ENCODE data around the gene SOST.

The SOST gene

DNA sequence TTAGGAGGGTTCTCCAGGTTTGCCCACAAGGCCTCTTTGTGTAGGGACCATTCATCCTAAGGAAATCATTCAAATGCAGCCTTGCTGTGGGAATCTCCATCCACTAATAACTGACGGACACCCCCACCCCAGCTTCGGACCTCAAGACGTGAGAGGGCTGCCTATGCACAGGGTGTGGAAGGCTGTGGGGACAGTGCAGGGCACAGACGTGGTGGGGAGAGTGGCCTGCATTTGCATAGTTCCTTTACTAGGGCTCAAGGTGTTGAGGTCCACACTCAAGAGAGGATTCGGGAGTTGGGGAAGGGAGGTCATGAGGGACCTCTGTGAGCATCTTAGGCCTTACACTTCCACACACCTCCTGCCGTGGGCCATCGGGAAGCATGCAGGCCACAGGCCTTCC, 10.4 kb upstream of the SOST start:
- no peak overlapping the region for H3K9ac ChIP-seq (ENCODE audit: low read length)
- no peak overlapping the region for H3K27ac ChIP-seq (ENCODE audit: low read length, poor library complexity, severe bottlenecking)
- H2BK5ac ChIP-seq (ENCODE audit: low read depth, low read length, poor library complexity, severe bottlenecking), result no peak overlapping the region
- no peak overlapping the region for H4K8ac ChIP-seq (ENCODE audit: low read length)
- H3K36me3 ChIP-seq (ENCODE audit: control insufficient read depth in 1 of 2, insufficient read depth in 2 of 2, low read depth in 1 of 2, low read length in 2 of 2), result peaks cover 55 to 68% of the 10 kb centered on the region in 2 experiments
- no peak overlapping the region for H2AFZ ChIP-seq (ENCODE audit: low read depth, low read length)
- no peak overlapping the region for H2BK12ac ChIP-seq (ENCODE audit: low read length in 2 of 2)
- no peak for DNase-seq
- H2BK120ac ChIP-seq (ENCODE audit: low read depth, low read length), result no peak overlapping the region
- no peaks in the 10 kb centered on the region for H3K27me3 ChIP-seq (ENCODE audit: control insufficient read depth in 1 of 2, insufficient read depth in 1 of 2, low read length in 2 of 2)
- H2BK15ac ChIP-seq (ENCODE audit: low read depth, poor library complexity, severe bottlenecking), result no peak overlapping the region
- no peak overlapping the region for H4K91ac ChIP-seq (ENCODE audit: low read length)
- H3K79me1 ChIP-seq (replicated peaks; ENCODE audit: low read length, poor library complexity, severe bottlenecking), result peaks cover 20% of the 10 kb centered on the region
- no peaks in the 10 kb centered on the region for H3K9me3 ChIP-seq (ENCODE audit: control insufficient read depth, low read length)
- H3K18ac ChIP-seq (ENCODE audit: low read depth in 1 of 2, low read length in 2 of 2), result no peak overlapping the region
- no peak overlapping the region for H3K23ac ChIP-seq (ENCODE audit: low read length in 2 of 2)
- no peak overlapping the region for H3K4ac ChIP-seq (ENCODE audit: low read depth in 1 of 2, low read length in 2 of 2)
- 95% methylated on average over 7 of the region's 7 CpGs for WGBS
- no peak overlapping the region for H2AK5ac ChIP-seq (ENCODE audit: low read length, severe bottlenecking)
- no peak overlapping the region for H3K14ac ChIP-seq (ENCODE audit: low read length in 2 of 2)
- no peak overlapping the region for H3K4me2 ChIP-seq (ENCODE audit: low read length, poor library complexity, severe bottlenecking)
- peaks cover 3% of the 10 kb centered on the region for H3K4me1 ChIP-seq (ENCODE audit: control insufficient read depth, insufficient read depth, low read depth, low read length)
- no peak overlapping the region for H3K4me3 ChIP-seq (ENCODE audit: insufficient read depth in 1 of 2, low read depth in 1 of 2, low read length in 2 of 2)

DNA sequence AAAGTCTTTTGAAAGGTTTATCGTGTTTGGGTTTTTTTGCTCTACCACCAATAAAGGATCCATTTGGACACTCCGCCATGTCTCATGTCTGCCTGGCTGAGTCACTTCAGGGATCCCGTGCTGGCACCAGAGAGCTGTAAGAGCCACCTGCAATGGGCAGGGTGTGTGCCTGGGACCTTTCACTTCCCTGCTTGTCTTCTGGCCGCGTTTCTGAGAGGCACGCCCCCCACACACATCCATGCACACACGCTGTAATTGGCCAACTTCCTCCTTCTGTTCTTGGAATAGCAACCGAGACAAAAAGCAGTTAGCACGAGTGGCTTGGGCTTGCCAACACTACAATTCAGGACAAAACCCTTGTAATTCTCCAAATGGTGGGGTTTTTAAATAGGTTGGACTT, 9.8 kb upstream of the SOST start:
- Histone ChIP-seq H2AK5ac (ENCODE audit: low read length, severe bottlenecking) (no peak overlapping the region), H4K91ac (ENCODE audit: low read length) (no peak overlapping the region), H3K27ac (ENCODE audit: low read length, poor library complexity, severe bottlenecking) (no peak overlapping the region), H3K4me2 (ENCODE audit: low read length, poor library complexity, severe bottlenecking) (no peak overlapping the region), H3K79me1 (replicated peaks; ENCODE audit: low read length, poor library complexity, severe bottlenecking) (peaks cover 17% of the 10 kb centered on the region), H3K9me3 (ENCODE audit: control insufficient read depth, low read length) (no peaks in the 10 kb centered on the region), H2BK15ac (ENCODE audit: low read depth, poor library complexity, severe bottlenecking) (no peak overlapping the region), H3K4me3 (ENCODE audit: insufficient read depth in 1 of 2, low read depth in 1 of 2, low read length in 2 of 2) (no peak overlapping the region), H3K27me3 (ENCODE audit: control insufficient read depth in 1 of 2, insufficient read depth in 1 of 2, low read length in 2 of 2) (no peaks in the 10 kb centered on the region), H3K14ac (ENCODE audit: low read length in 2 of 2) (no peak overlapping the region), H3K4ac (ENCODE audit: low read depth in 1 of 2, low read length in 2 of 2) (no peak overlapping the region), H2BK120ac (ENCODE audit: low read depth, low read length) (no peak overlapping the region), H2BK5ac (ENCODE audit: low read depth, low read length, poor library complexity, severe bottlenecking) (no peak overlapping the region), H4K8ac (ENCODE audit: low read length) (no peak overlapping the region), H3K9ac (ENCODE audit: low read length) (no peak overlapping the region), H2BK12ac (ENCODE audit: low read length in 2 of 2) (no peak overlapping the region), H3K23ac (ENCODE audit: low read length in 2 of 2) (no peak overlapping the region), H3K18ac (ENCODE audit: low read depth in 1 of 2, low read length in 2 of 2) (no peak overlapping the region), H3K4me1 (ENCODE audit: control insufficient read depth, insufficient read depth, low read depth, low read length) (peaks cover 3% of the 10 kb centered on the region), H3K36me3 (ENCODE audit: control insufficient read depth in 1 of 2, insufficient read depth in 2 of 2, low read depth in 1 of 2, low read length in 2 of 2) (peaks cover 50 to 64% of the 10 kb centered on the region in 2 experiments), H2AFZ (ENCODE audit: low read depth, low read length) (no peak overlapping the region)
- DNase-seq, result no peak
- 99% methylated on average over 9 of the region's 9 CpGs for WGBS

GRCh38 chr17:43767713-43768059, 9.1 kb upstream of the SOST start:
- H2BK15ac ChIP-seq (ENCODE audit: low read depth, poor library complexity, severe bottlenecking), result no peak overlapping the region
- no peak overlapping the region for H4K8ac ChIP-seq (ENCODE audit: low read length)
- H3K9ac ChIP-seq (ENCODE audit: low read length), result no peak overlapping the region
- no peak overlapping the region for H3K4me3 ChIP-seq (ENCODE audit: insufficient read depth in 1 of 2, low read depth in 1 of 2, low read length in 2 of 2)
- no peak overlapping the region for H3K23ac ChIP-seq (ENCODE audit: low read length in 2 of 2)
- H3K4me2 ChIP-seq (ENCODE audit: low read length, poor library complexity, severe bottlenecking), result no peak overlapping the region
- no peak overlapping the region for H3K4ac ChIP-seq (ENCODE audit: low read depth in 1 of 2, low read length in 2 of 2)
- H3K36me3 ChIP-seq (ENCODE audit: control insufficient read depth in 1 of 2, insufficient read depth in 2 of 2, low read depth in 1 of 2, low read length in 2 of 2), result peaks cover 43 to 57% of the 10 kb centered on the region in 2 experiments
- H3K79me1 ChIP-seq (replicated peaks; ENCODE audit: low read length, poor library complexity, severe bottlenecking), result peaks cover 10% of the 10 kb centered on the region
- H3K27ac ChIP-seq (ENCODE audit: low read length, poor library complexity, severe bottlenecking), result no peak overlapping the region
- no peaks in the 10 kb centered on the region for H3K27me3 ChIP-seq (ENCODE audit: control insufficient read depth in 1 of 2, insufficient read depth in 1 of 2, low read length in 2 of 2)
- H2AFZ ChIP-seq (ENCODE audit: low read depth, low read length), result no peak overlapping the region
- H3K18ac ChIP-seq (ENCODE audit: low read depth in 1 of 2, low read length in 2 of 2), result no peak overlapping the region
- no peaks in the 10 kb centered on the region for H3K9me3 ChIP-seq (ENCODE audit: control insufficient read depth, low read length)
- H3K4me1 ChIP-seq (ENCODE audit: control insufficient read depth, insufficient read depth, low read depth, low read length), result peaks cover 3% of the 10 kb centered on the region
- no peak for DNase-seq
- no peak overlapping the region for H4K91ac ChIP-seq (ENCODE audit: low read length)
- H2BK120ac ChIP-seq (ENCODE audit: low read depth, low read length), result no peak overlapping the region
- H2AK5ac ChIP-seq (ENCODE audit: low read length, severe bottlenecking), result no peak overlapping the region
- no peak overlapping the region for H3K14ac ChIP-seq (ENCODE audit: low read length in 2 of 2)
- 95% methylated on average over 1 of the region's 5 CpGs for WGBS
- no peak overlapping the region for H2BK5ac ChIP-seq (ENCODE audit: low read depth, low read length, poor library complexity, severe bottlenecking)
- no peak overlapping the region for H2BK12ac ChIP-seq (ENCODE audit: low read length in 2 of 2)

DNA sequence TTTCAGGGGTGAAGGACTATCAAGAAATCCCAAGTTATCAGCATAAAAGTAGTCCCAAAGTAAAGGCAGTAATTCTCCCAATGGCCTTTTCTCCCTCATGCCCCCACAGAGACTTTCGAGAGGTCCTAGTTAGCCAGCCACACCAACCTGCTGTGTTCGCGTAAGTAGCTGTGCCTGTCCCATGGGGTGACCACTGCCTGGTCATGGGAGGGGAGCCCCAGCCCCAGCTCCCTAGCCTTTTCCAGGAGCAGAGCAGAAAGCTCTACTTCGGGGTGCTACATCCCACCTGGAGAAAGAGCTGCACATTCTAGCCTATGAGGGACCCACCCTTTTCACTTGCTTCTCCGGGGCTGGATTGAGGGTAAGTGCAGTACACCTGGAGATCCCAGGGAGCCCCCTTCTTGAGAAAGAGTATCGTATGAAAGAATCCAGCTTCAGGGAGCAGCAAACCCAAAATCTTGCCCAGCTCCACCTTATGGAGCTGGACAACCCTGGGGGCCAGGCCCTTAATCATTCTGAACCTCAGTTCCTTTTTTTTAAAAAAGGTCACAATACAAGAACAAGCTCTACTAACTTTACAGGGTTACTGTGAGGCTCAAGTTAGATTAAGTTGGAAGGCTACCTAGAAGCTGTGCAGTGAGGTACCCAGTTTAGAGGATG, 8.6 kb upstream of the SOST start:
- Histone ChIP-seq H2AK5ac (ENCODE audit: low read length, severe bottlenecking) (no peak overlapping the region), H3K14ac (ENCODE audit: low read length in 2 of 2) (no peak overlapping the region), H3K4me3 (ENCODE audit: insufficient read depth in 1 of 2, low read depth in 1 of 2, low read length in 2 of 2) (no peak overlapping the region), H2BK12ac (ENCODE audit: low read length in 2 of 2) (no peak overlapping the region), H3K23ac (ENCODE audit: low read length in 2 of 2) (no peak overlapping the region), H3K36me3 (ENCODE audit: control insufficient read depth in 1 of 2, insufficient read depth in 2 of 2, low read depth in 1 of 2, low read length in 2 of 2) (peaks cover 38 to 52% of the 10 kb centered on the region in 2 experiments), H4K91ac (ENCODE audit: low read length) (no peak overlapping the region), H3K18ac (ENCODE audit: low read depth in 1 of 2, low read length in 2 of 2) (no peak overlapping the region), H2BK15ac (ENCODE audit: low read depth, poor library complexity, severe bottlenecking) (no peak overlapping the region), H2AFZ (ENCODE audit: low read depth, low read length) (no peak overlapping the region), H3K4ac (ENCODE audit: low read depth in 1 of 2, low read length in 2 of 2) (no peak overlapping the region), H3K9me3 (ENCODE audit: control insufficient read depth, low read length) (no peaks in the 10 kb centered on the region), H3K27me3 (ENCODE audit: control insufficient read depth in 1 of 2, insufficient read depth in 1 of 2, low read length in 2 of 2) (no peaks in the 10 kb centered on the region), H3K79me1 (replicated peaks; ENCODE audit: low read length, poor library complexity, severe bottlenecking) (peaks cover 5% of the 10 kb centered on the region), H2BK120ac (ENCODE audit: low read depth, low read length) (no peak overlapping the region), H4K8ac (ENCODE audit: low read length) (peak overlapping the region; percentile 7), H3K4me2 (ENCODE audit: low read length, poor library complexity, severe bottlenecking) (no peak overlapping the region), H3K27ac (ENCODE audit: low read length, poor library complexity, severe bottlenecking) (no peak overlapping the region), H3K9ac (ENCODE audit: low read length) (no peak overlapping the region), H2BK5ac (ENCODE audit: low read depth, low read length, poor library complexity, severe bottlenecking) (no peak overlapping the region), H3K4me1 (ENCODE audit: control insufficient read depth, insufficient read depth, low read depth, low read length) (peaks cover 1% of the 10 kb centered on the region)
- DNase-seq, result no peak
- WGBS, result 88% methylated on average over 6 of the region's 6 CpGs
